ENCODE measurements around the gene ADCY2. TPM values are rescaled to one million over a fixed set of nuclear protein-coding genes. Genes with fewer than 3 reads are reported as not detected.
A peak's percentile ranks its signal among the peaks of the same experiment; 100 is the strongest.

Gene ADCY2
- total RNA-seq, 1 experiment from 2014 or later, result not detected

DNA sequence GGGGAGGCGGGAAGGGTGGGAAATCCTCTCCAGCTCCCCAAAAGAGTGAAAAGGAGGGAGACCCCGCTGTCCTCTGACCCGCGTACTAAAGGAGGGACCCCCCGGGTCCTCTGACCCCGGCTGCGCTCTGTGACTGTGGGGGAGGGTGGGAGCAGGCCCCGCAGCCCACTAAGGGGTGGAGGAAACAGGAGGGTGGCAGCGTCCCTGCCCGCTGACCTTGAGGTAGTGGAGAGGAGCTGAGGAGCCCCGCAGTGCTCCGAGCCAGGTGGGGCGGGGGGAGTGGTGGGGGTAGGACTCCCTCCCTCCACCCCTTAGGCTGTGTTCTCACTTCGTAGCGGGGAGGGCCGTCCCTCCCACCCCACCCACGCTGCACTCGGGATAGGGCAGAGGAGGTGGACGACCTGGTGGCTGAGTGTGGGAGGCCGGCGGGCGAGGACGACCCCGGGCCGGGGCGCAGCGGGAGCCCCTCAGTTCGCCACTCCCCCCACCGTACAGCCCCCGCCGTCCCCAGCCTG, 449 bp upstream of the ADCY2 start:
- no peak overlapping the region for H3K27ac Mint-ChIP-seq (ENCODE audit: unreplicated experiment)
- BruUV-seq (replicated peaks), result no TSS peak
- no peak overlapping the region for H3K4me3 Mint-ChIP-seq (ENCODE audit: low read depth, unreplicated experiment)
- H3K36me3 Mint-ChIP-seq (ENCODE audit: insufficient read depth, unreplicated experiment), result no peaks in the 10 kb centered on the region
- DNase-seq, result no peak
- CTCF ChIA-PET, result no interaction called here
- H3K27me3 Mint-ChIP-seq (ENCODE audit: unreplicated experiment), result peaks cover 30% of the 10 kb centered on the region
- intact Hi-C loops (cut with micrococcal nuclease; ENCODE audit: unreplicated experiment), result no loop called here
- H3K4me1 Mint-ChIP-seq (ENCODE audit: low read depth, unreplicated experiment), result no peaks in the 10 kb centered on the region
- TF ChIP-seq CTCF (IDR thresholded peaks at IDR 0.05; ENCODE audit: unreplicated experiment), result no peak
- H3K9me3 Mint-ChIP-seq (ENCODE audit: low read depth, unreplicated experiment), result no peaks in the 10 kb centered on the region

DNA sequence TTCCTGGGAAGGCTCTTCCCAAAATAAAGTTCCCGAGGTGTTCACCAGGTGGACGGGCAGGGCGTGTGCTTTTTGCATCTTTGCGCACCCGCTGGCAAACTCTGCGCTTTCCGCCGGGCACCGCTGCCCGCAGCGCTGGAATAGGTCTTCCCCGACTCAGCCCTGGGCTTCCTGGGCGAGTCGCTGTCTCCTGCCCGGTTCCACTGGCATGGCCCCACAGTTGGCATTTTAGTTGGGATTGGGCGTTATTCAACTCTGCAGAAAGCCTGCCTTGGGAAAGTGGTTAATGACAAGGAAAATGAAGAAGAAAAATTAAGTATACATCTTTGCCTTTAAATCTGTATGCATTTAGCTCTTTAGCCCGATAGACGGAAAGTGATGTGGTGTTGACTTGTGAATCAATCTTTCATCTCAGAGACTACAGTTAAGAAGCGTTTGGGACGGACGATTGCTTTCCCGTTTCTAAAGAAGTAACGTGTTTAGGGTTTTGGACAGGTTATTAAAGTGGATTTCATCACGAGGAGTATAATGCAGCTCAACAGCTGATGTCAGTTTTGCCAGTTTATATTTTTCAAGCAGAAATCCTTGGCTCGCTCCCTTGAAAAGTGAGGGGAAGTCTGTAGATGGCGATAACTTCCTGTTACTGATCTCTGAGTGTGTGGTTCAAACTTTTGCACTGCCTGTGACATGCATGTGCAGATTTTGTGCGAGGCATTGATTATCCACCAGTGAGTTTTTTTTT, 946 bp downstream of the ADCY2 start:
- Mint-ChIP-seq H3K4me3 (ENCODE audit: low read depth, unreplicated experiment) (peak overlapping the region; percentile 30), H3K27ac (ENCODE audit: unreplicated experiment) (no peak overlapping the region), H3K36me3 (ENCODE audit: insufficient read depth, unreplicated experiment) (no peaks in the 10 kb centered on the region), H3K4me1 (ENCODE audit: low read depth, unreplicated experiment) (no peaks in the 10 kb centered on the region), H3K9me3 (ENCODE audit: low read depth, unreplicated experiment) (no peaks in the 10 kb centered on the region), H3K27me3 (ENCODE audit: unreplicated experiment) (peaks cover 30% of the 10 kb centered on the region)
- BruUV-seq (replicated peaks), result no TSS peak
- CTCF ChIA-PET, result interaction anchor here (0.6 kb wide), 1 partner anchor 370 kb away, joined by 4 read pairs; no protein-coding TSS in a partner anchor
- TF ChIP-seq CTCF (IDR thresholded peaks at IDR 0.05; ENCODE audit: unreplicated experiment), result no peak
- intact Hi-C loops (cut with micrococcal nuclease; ENCODE audit: unreplicated experiment), result no loop called here
- no peak for DNase-seq

DNA sequence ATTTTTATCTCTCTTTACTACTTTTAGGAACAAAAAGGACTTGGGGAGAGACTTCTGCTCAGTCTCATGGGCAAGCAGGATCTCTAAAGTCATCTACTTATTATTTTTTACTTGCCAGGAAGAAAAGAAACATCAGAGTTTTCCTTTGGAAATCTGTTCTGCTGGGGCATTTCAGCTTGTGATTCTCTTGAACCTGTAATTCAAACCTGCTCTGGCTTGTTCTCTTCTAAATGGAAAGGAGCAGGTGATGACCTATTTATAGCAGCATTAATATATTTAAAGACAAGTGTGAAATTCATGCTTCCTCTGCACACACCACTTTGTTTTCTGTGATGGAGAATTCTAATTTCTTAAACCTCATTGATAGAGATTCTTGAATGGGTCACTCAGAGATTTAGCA, 2.0 kb downstream of the ADCY2 start:
- H3K4me1 Mint-ChIP-seq (ENCODE audit: low read depth, unreplicated experiment), result no peaks in the 10 kb centered on the region
- H3K27me3 Mint-ChIP-seq (ENCODE audit: unreplicated experiment), result peaks cover 30% of the 10 kb centered on the region
- no peak for DNase-seq
- CTCF ChIA-PET, result interaction anchor here (0.6 kb wide), 1 partner anchor 369 kb away, joined by 4 read pairs; no protein-coding TSS in a partner anchor
- no peak for TF ChIP-seq CTCF (IDR thresholded peaks at IDR 0.05; ENCODE audit: unreplicated experiment)
- H3K4me3 Mint-ChIP-seq (ENCODE audit: low read depth, unreplicated experiment), result no peak overlapping the region
- no peaks in the 10 kb centered on the region for H3K36me3 Mint-ChIP-seq (ENCODE audit: insufficient read depth, unreplicated experiment)
- no peak overlapping the region for H3K27ac Mint-ChIP-seq (ENCODE audit: unreplicated experiment)
- no peaks in the 10 kb centered on the region for H3K9me3 Mint-ChIP-seq (ENCODE audit: low read depth, unreplicated experiment)
- BruUV-seq (replicated peaks), result no TSS peak
- intact Hi-C loops (cut with micrococcal nuclease; ENCODE audit: unreplicated experiment), result no loop called here

DNA sequence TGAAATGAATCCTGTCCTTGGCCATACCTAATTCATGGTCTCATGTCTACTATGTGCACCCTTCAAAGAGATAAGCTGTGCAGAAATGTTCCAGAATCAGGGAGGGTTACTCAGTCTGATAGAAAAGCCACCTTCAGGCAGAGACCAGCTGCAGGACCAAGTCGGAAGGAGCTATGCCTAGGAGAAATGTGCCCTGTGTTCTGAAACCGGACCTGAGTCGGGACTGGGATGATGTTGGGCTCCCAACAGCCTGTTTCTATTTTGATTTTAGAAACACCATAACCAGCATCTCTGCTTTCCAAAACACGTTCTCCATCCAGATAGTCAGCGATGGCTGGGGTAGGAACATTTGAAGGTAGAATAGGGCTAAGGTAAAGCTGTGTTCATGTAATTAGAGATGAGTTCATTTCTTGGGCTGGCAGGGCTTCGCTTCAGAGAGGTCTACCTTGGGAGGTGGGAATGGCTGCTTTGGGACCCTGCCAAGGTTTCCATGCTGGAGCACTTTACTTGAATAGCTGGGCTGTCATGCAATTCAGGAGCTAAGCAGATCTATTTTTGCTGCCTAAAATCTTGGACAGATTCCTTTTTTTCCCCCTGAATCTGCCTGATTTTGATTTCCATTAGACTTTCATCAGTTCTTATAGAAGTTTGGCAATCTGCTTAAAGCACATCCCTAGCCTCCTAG, 2.8 kb downstream of the ADCY2 start:
- TF ChIP-seq CTCF (IDR thresholded peaks at IDR 0.05; ENCODE audit: unreplicated experiment), result no peak
- Mint-ChIP-seq H3K27me3 (ENCODE audit: unreplicated experiment) (peaks cover 30% of the 10 kb centered on the region), H3K36me3 (ENCODE audit: insufficient read depth, unreplicated experiment) (no peaks in the 10 kb centered on the region), H3K27ac (ENCODE audit: unreplicated experiment) (no peak overlapping the region), H3K4me1 (ENCODE audit: low read depth, unreplicated experiment) (no peaks in the 10 kb centered on the region), H3K4me3 (ENCODE audit: low read depth, unreplicated experiment) (no peak overlapping the region), H3K9me3 (ENCODE audit: low read depth, unreplicated experiment) (no peaks in the 10 kb centered on the region)
- BruUV-seq (replicated peaks), result no TSS peak
- DNase-seq, result no peak
- intact Hi-C loops (cut with micrococcal nuclease; ENCODE audit: unreplicated experiment), result no loop called here
- CTCF ChIA-PET, result no interaction called here
